ENCODE data around the gene RIMS3.
A peak's percentile ranks its signal among the peaks of the same experiment; 100 is the strongest.
"Not testable (repeated sequence)": the region's sequence is repeated elsewhere in the genome, so short reads cannot be mapped to it uniquely, and the experiment has no call there.

Gene RIMS3

GRCh38 chr1:40665335-40666171 lies at the start of gene RIMS3:
RIMS3 (minus strand) TSS chr1:40665682; CDS start chr1:40641925, 23,757 bp downstream.
- Mint-ChIP-seq H3K4me1 (peaks cover 29% of the 10 kb centered on the region), H3K9me3 (no peaks in the 10 kb centered on the region), H3K27me3 (peaks cover 3% of the 10 kb centered on the region), H3K4me3 (peak within 1 kb of the TSS; percentile 85), H3K36me3 (ENCODE audit: low read depth) (no peaks in the 10 kb centered on the region), H3K27ac (peak within 1 kb of the TSS; percentile 74)
- ATAC-seq (peak; percentile 51), DNase-seq (peak; percentile 87)

DNA sequence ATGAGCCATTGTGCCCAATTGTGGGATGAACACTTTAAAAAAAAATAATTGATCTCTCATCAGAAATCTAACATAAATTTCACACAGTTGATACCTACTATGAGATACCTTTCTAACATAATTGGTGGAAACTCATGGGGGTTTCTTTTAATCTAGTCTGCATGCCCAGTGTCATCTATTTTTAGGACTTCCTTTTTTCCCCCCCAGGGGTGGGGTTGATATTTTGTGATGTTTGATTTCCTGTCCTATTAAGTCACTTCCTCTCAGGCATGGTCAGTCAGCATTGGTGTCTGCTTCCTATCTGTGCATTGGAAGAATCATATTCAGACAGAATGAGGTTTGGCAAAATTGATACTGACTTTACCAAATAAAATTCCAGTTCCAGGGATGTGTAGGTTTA lies 47.5 kb upstream of the RIMS3 start:
- no peak for DNase-seq
- H3K36me3 Mint-ChIP-seq (ENCODE audit: low read depth), result peaks cover 16% of the 10 kb centered on the region
- H3K27me3 Mint-ChIP-seq, result no peaks in the 10 kb centered on the region
- peak overlapping the region; percentile 32 for H3K4me3 Mint-ChIP-seq
- ATAC-seq, result no peak
- peak overlapping the region; percentile 79 for H3K27ac Mint-ChIP-seq
- H3K4me1 Mint-ChIP-seq, result peaks cover 69% of the 10 kb centered on the region
- no peaks in the 10 kb centered on the region for H3K9me3 Mint-ChIP-seq

DNA sequence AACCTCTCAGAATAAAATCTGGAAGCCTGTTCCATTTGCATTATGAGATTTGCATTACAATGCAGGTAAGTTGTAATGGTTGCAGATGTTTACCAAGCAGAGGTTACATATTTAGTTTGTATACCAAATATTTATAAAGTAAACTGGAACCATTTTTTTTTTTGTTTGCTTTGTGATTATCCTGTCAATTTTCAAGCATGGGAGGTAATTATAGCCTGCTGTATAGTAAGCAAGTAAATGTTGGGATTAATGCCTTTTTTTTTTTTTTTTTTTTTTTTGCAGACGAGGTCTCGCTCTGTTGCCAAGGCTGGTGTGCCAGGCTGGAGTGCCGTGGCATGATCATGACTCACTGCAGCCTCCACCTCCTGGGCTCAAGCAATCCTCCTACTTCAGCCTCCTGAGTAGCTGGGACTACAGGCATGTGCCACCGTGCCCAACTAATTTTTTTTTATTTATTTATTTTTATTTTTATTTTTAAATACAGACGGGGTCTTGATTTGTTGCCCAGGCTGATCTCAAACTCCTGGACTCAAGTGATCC lies 47.0 kb upstream of the RIMS3 start:
- ATAC-seq, result no peak
- Mint-ChIP-seq H3K4me3 (no peak overlapping the region), H3K36me3 (ENCODE audit: low read depth) (peaks cover 16% of the 10 kb centered on the region), H3K27ac (no peak overlapping the region), H3K4me1 (peaks cover 72% of the 10 kb centered on the region), H3K9me3 (no peaks in the 10 kb centered on the region), H3K27me3 (no peaks in the 10 kb centered on the region)
- no peak for DNase-seq

- ATAC-seq (peak; percentile 5), DNase-seq (no peak)
- Mint-ChIP-seq H3K4me1 (peaks cover 69% of the 10 kb centered on the region), H3K9me3 (no peaks in the 10 kb centered on the region), H3K4me3 (peak overlapping the region; percentile 26), H3K27ac (peak overlapping the region; percentile 64), H3K36me3 (ENCODE audit: low read depth) (peaks cover 16% of the 10 kb centered on the region), H3K27me3 (no peaks in the 10 kb centered on the region)
These were observed 46.3 kb upstream of the RIMS3 start for GRCh38 chr1:40711465-40712404.

GRCh38 chr1:40710581-40711315 lies 45.3 kb upstream of the RIMS3 start:
- Mint-ChIP-seq H3K4me3 (no peak overlapping the region), H3K27me3 (no peaks in the 10 kb centered on the region), H3K4me1 (peaks cover 62% of the 10 kb centered on the region), H3K36me3 (ENCODE audit: low read depth) (peaks cover 16% of the 10 kb centered on the region), H3K9me3 (no peaks in the 10 kb centered on the region), H3K27ac (peak overlapping the region; percentile 16)
- no peak for DNase-seq
- ATAC-seq, result no peak

DNA sequence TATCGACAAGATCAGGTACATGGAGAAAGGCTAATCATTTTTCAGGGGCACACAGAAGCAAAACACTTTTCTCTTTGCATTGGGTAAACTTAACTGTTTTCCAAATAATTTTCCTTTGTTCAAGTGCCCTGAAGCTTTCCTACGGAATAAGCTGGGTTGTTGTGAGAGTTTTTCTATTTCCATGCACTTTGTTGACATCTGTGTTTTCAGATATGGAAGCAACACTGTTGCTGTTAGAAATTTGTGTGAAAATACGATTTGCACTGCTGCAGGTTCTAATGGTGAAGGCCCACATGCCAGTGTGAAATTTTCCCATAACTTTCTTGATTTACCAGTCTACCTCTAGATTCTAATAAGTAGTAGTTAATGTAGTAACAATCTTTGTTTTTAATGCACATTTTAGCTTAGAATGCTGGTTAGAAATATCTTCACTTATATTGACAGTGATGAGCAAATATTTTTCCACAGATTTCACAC lies 44.4 kb upstream of the RIMS3 start:
- Mint-ChIP-seq H3K27ac (peak overlapping the region; percentile 78), H3K4me1 (peaks cover 63% of the 10 kb centered on the region), H3K4me3 (peak overlapping the region; percentile 83), H3K27me3 (no peaks in the 10 kb centered on the region), H3K9me3 (no peaks in the 10 kb centered on the region), H3K36me3 (ENCODE audit: low read depth) (peaks cover 13% of the 10 kb centered on the region)
- ATAC-seq, result no peak
- DNase-seq, result no peak

DNA sequence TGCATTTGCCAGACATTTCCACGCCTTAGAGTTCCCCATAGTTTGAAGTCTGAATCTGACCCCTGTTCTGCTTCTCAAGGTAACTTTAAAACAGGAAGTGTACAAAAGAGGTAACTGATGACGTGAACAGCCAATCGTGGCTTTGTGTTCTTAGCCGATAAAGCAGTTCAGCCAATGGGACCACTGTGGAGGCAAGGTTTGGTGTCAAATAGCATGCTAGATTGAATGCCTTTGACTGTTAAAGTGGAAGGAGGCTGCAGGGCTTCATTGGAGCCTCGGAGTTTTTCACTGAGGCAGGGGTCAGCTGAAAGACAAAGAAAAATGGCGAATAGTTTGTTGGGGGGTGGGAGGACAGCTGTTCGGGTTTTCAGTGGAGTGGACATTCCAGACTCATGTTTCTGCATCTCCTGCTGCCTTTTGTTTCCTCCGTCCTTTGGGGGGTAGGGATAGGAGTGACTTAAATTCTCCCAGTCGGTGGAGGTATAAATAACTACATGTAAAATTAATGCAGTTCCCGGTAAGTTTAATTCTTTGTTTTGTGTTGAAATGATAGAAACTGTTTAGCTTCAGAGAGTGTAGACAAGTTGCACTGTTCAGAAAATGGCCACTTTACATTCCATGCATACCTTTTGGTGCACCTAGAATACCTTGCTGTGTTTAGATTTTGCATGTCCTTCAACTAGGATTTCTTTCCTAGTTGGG lies 43.8 kb upstream of the RIMS3 start:
- H3K4me1 Mint-ChIP-seq, result peaks cover 69% of the 10 kb centered on the region
- ATAC-seq (peak; percentile 94), DNase-seq (peak; percentile 64)

GRCh38 chr1:40708750-40709099 lies 43.2 kb upstream of the RIMS3 start:
- Mint-ChIP-seq H3K4me1 (peaks cover 71% of the 10 kb centered on the region), H3K4me3 (peak overlapping the region; percentile 83), H3K9me3 (no peaks in the 10 kb centered on the region), H3K27me3 (no peaks in the 10 kb centered on the region), H3K36me3 (ENCODE audit: low read depth) (peaks cover 12% of the 10 kb centered on the region), H3K27ac (peak overlapping the region; percentile 78)
- no peak for DNase-seq
- peak; percentile 64 for ATAC-seq

More for the DNA sequence above, 43.8 kb upstream of the RIMS3 start:
- Mint-ChIP-seq H3K36me3 (ENCODE audit: low read depth) (peaks cover 13% of the 10 kb centered on the region), H3K9me3 (no peaks in the 10 kb centered on the region), H3K27ac (peak overlapping the region; percentile 78), H3K27me3 (no peaks in the 10 kb centered on the region), H3K4me3 (peak overlapping the region; percentile 83)

DNA sequence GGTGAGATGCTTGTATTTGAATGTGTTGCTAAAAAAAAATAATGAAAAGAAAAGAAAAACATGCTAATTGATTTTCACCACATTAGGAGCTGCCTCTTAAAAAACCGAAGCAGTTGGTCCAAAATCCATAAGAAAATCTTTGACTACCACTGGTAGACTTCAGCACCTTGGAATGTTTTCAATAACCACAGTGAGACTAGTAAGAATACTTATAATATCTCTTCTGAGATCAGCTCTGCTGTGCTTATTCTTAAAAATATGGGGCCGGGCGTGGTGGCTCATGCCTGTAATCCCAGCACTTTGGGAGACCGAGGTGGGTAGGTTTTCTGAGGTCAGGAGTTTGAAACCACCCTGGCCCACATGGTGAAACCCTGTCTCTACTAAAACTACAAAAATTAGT lies 41.1 kb upstream of the RIMS3 start:
- no peak for DNase-seq
- no peak overlapping the region for H3K4me3 Mint-ChIP-seq
- H3K27ac Mint-ChIP-seq, result no peak overlapping the region
- no peaks in the 10 kb centered on the region for H3K27me3 Mint-ChIP-seq
- peaks cover 5% of the 10 kb centered on the region for H3K36me3 Mint-ChIP-seq (ENCODE audit: low read depth)
- no peak for ATAC-seq
- peaks cover 66% of the 10 kb centered on the region for H3K4me1 Mint-ChIP-seq
- no peaks in the 10 kb centered on the region for H3K9me3 Mint-ChIP-seq

DNA sequence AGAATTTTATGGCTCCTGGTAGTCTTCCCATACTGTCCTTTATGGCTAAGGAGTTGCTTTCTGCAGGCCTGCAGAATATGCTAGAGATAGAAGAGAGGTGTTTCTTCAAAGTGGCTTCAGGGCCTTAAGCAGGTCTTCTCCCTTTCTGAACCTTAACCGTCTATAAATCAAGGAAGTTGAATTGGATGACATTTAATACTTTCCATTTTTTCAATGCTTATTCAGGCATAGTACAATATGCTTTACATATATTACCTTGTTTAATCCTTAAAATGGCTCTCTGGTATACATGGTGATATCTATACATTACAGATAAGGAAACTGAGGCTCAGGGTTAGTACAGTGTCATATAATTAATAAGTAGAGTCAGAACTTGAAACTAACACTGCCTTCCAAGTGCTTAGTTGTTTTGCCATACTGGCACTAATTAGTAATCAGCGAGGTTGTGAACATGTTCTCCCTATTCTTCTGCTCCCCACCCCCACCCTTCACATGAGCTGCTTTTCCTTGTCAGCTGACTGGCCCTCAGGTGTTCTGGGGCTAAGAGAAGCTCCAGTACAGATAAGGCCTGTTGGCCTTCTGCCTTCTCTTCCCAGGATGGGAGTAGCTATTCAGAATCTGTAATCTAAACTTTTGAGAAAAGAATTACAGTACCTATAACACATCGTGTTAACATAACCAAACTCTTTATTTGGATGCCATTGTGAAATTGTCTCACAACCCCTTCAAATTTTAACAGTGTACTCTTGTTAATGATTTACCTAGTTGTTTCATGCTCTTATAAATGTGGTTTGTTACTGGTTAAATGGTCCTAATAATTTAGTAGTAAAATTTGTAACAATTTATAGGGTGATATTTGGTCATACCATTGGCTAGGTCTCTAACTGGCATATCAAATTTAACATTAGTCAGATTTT lies 39.6 kb upstream of the RIMS3 start:
- peaks cover 2% of the 10 kb centered on the region for H3K36me3 Mint-ChIP-seq (ENCODE audit: low read depth)
- no peak for DNase-seq
- no peak for ATAC-seq
- H3K4me3 Mint-ChIP-seq, result no peak overlapping the region
- H3K27ac Mint-ChIP-seq, result no peak overlapping the region
- H3K27me3 Mint-ChIP-seq, result no peaks in the 10 kb centered on the region
- H3K9me3 Mint-ChIP-seq, result no peaks in the 10 kb centered on the region
- peaks cover 55% of the 10 kb centered on the region for H3K4me1 Mint-ChIP-seq

DNA sequence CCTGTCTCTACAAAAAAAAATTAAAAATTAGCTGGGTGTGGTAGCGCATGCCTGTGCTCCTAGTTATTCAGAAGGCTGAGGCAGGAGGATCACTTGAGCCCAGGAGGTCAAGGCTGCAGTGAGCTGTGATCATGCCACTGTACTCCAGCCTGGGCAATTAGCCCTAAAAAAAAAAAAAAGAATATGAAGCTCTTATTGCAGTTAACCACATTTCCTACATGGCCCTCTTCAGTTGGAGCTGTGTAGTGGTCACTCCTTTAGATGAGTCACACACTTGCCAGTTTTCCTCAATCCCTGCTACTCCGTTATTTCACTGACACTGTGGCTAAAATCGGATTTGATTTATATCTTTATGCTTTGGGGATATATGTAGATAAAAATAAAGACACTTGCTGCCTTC lies 37.8 kb upstream of the RIMS3 start:
- Mint-ChIP-seq H3K36me3 (ENCODE audit: low read depth) (peaks cover 4% of the 10 kb centered on the region), H3K27me3 (no peaks in the 10 kb centered on the region), H3K4me1 (peaks cover 53% of the 10 kb centered on the region), H3K9me3 (no peaks in the 10 kb centered on the region), H3K4me3 (no peak overlapping the region), H3K27ac (no peak overlapping the region)
- no peak for ATAC-seq
- no peak for DNase-seq

- H3K27ac Mint-ChIP-seq; DNase-seq; ATAC-seq; H3K36me3 Mint-ChIP-seq (ENCODE audit: low read depth); H3K27me3 Mint-ChIP-seq; H3K4me3 Mint-ChIP-seq; H3K9me3 Mint-ChIP-seq: not testable (repeated sequence)
- peaks cover 52% of the 10 kb centered on the region for H3K4me1 Mint-ChIP-seq
These were observed 37.3 kb upstream of the RIMS3 start for GRCh38 chr1:40702810-40703209.

- Mint-ChIP-seq H3K4me1 (peaks cover 62% of the 10 kb centered on the region), H3K9me3 (no peaks in the 10 kb centered on the region), H3K36me3 (ENCODE audit: low read depth) (peaks cover 14% of the 10 kb centered on the region), H3K27ac (no peak overlapping the region), H3K4me3 (no peak overlapping the region), H3K27me3 (no peaks in the 10 kb centered on the region)
- ATAC-seq (no peak), DNase-seq (no peak)
These were observed 36.2 kb upstream of the RIMS3 start for GRCh38 chr1:40701684-40702083.

All from activated naive CD8-positive, alpha-beta T cell treated with anti-CD3 and anti-CD28 coated beads, Interleukin-2, amount 50 U/mL, for 24 hours (primary cell).